ENCODE measurements around the gene FES.

- TF ChIP-seq CTCF (IDR thresholded peaks at IDR 0.05): no peak
- TF ChIP-seq POLR2A (IDR thresholded peaks at IDR 0.05): no peak
- no peak for TF ChIP-seq EP300 (IDR thresholded peaks at IDR 0.05)
Measured at GRCh38 chr15:90871716-90872485, 12.4 kb upstream of the FES start.

Data from tibial nerve (tissue), 4 donors.